Breast epithelium (tissue), 3 donors: ENCODE data around the gene ACAT1.

ENCODE experiments used
- CTCF ChIP-seq, 3 donors: fragments of 450-650 bp; IDR thresholded peaks; one replicate each; pipeline ENCODE4 v1.5.1; 2016 to 2017; ENCODE audit warnings: antibody characterized with exemption in 3 of 3, mild to moderate bottlenecking in 3 of 3, moderate library complexity in 3 of 3
- POLR2A ChIP-seq: fragments of 450-650 bp; IDR thresholded peaks from one replicate; pipeline ENCODE4 v1.6.1; 2016; ENCODE audit warnings: antibody characterized with exemption, mild to moderate bottlenecking, moderate library complexity

- TF ChIP-seq CTCF (IDR thresholded peaks at IDR 0.05) (no peak), POLR2A (no peak)
Observed at GRCh38 chr11:108154591-108154990, 33.2 kb downstream of the ACAT1 start.
